Nephron progenitor cell (in vitro differentiated cells): ENCODE measurements around the gene DDX1.

Experiments used
- DNase-seq: peaks from one replicate; pipeline ENCODE4 v3.0.0; 2021
- H3K27ac Mint-ChIP-seq: 2 replicates; pipeline ENCODE4 v1.8.0; 2021; ENCODE audit warnings: mild to moderate bottlenecking, moderate library complexity, mixed read lengths
- H3K27me3 Mint-ChIP-seq: 2 replicates; pipeline ENCODE4 v1.8.0; 2021; ENCODE audit warnings: mild to moderate bottlenecking, low read depth, mixed read lengths; ENCODE audit not compliant: poor library complexity
- H3K36me3 Mint-ChIP-seq: 2 replicates; pipeline ENCODE4 v1.8.0; 2021; ENCODE audit warnings: low read depth, mixed read lengths
- H3K4me1 Mint-ChIP-seq: 2 replicates; pipeline ENCODE4 v1.8.0; 2021; ENCODE audit warnings: mixed read lengths
- H3K4me3 Mint-ChIP-seq: 2 replicates; pipeline ENCODE4 v1.8.0; 2021; ENCODE audit warnings: mild to moderate bottlenecking, moderate library complexity, mixed read lengths
- H3K9me3 Mint-ChIP-seq: 2 replicates; pipeline ENCODE4 v1.8.0; 2021; ENCODE audit warnings: mild to moderate bottlenecking, moderate library complexity, mixed read lengths
- TF ChIP-seq, protein P1 (sequence below): fragments of 200-600 bp; sonication (generic); IDR thresholded peaks from 2 replicates; pipeline ENCODE4 v1.5.0; 2021; ENCODE audit warnings: antibody characterized with exemption

Gene DDX1

DNA sequence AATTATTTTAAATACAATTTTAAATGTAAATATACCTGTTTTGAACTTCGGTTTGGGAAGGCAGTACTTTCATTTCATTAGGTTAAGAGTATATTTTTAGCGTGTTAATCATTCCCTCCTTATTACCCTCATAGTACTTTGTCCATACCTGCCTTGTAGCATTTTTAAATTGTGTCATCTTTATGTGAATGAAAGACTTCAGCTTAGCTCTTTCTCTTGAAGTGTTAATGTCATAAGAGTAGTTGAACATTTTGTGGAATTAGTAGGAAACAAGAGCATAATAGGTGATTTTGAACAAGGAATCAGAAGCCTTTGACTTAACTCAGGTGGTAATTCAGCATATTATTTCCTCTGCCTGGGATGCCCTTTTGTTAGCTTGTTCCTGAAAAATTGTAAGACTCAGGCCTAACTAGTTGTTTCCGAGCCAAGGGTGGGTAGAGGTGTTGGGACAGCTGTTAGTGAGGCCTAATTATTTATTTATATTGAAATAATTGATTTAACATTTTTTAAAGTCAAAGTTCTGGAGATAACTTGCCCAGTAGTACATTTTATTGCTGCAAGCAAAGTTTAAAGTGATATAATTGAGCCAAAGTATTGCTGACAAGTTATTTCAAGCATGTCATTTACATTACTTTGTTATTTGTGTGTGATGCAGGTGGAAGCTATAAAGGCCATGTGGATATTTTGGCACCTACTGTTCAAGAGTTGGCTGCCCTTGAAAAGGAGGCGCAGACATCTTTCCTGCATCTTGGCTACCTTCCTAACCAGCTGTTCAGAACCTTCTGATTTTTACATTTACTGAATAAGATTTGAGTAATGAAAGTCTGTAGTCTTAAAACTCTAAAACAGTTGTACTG, 38.7 kb downstream of the DDX1 start:
- Mint-ChIP-seq H3K36me3 (peaks cover 98% of the 10 kb centered on the region), H3K4me1 (peaks cover 10% of the 10 kb centered on the region), H3K4me3 (no peak overlapping the region), H3K9me3 (no peaks in the 10 kb centered on the region), H3K27me3 (no peaks in the 10 kb centered on the region), H3K27ac (no peak overlapping the region)
- TF ChIP-seq, protein P1, sequence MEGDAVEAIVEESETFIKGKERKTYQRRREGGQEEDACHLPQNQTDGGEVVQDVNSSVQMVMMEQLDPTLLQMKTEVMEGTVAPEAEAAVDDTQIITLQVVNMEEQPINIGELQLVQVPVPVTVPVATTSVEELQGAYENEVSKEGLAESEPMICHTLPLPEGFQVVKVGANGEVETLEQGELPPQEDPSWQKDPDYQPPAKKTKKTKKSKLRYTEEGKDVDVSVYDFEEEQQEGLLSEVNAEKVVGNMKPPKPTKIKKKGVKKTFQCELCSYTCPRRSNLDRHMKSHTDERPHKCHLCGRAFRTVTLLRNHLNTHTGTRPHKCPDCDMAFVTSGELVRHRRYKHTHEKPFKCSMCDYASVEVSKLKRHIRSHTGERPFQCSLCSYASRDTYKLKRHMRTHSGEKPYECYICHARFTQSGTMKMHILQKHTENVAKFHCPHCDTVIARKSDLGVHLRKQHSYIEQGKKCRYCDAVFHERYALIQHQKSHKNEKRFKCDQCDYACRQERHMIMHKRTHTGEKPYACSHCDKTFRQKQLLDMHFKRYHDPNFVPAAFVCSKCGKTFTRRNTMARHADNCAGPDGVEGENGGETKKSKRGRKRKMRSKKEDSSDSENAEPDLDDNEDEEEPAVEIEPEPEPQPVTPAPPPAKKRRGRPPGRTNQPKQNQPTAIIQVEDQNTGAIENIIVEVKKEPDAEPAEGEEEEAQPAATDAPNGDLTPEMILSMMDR, result no peak
- no peak for DNase-seq

DNA sequence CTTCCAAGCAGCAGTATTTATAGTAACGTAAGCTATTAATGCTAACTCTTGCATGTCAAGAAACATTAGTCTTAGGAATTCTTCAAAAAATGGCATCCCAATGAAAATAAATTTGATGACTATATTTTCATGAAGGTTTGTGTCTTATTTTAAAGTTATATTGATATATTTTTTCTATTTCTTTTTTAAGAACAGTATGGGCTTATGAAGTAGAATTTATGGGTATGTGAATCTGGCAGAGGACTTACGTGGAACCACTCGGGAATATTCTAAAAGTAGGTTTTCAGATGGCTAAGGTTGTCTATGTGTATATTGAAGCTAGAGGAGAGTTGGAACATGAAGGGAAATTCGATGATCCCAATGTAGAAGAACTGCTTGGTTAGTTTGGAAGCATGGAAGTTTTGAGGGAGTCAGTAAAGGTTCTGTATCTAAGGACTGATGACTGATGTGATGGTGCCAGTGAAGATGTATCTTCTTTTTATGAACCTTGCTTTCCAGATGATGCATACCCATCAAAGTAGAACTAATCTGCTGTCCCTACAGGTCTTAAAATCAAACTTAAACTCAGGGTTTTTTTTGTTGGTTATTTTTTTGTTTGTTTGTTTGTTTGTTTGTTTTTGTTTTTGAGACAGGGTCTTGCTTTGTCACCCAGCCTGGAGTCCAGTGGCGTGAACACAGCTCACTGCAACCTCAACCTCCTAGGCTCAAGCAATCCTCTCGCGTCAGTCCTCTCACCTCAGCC, 39.5 kb downstream of the DDX1 start:
- H3K9me3 Mint-ChIP-seq, result no peaks in the 10 kb centered on the region
- no peaks in the 10 kb centered on the region for H3K27me3 Mint-ChIP-seq
- peaks cover 11% of the 10 kb centered on the region for H3K4me1 Mint-ChIP-seq
- no peak overlapping the region for H3K27ac Mint-ChIP-seq
- TF ChIP-seq, protein P1, result no peak
- DNase-seq, result no peak
- H3K36me3 Mint-ChIP-seq, result peaks cover 91% of the 10 kb centered on the region
- no peak overlapping the region for H3K4me3 Mint-ChIP-seq

DNA sequence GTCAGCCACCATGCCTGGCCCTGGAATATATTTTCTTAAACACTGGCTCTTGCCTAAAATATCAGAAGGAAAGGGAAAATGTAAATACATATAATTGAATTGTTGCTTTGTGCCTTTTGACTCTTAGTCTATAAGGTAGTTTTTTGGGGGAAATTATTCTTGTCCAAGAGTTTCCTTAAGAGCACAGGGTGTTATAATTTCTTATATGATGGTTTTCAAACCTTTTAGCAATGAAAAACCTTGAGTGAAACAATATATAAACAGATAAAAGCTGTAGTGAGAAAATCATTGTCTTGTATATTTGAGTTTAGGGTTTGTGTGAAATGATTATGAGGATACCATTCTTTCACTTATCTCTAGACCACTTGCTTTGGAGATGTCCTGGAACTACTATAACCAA, 40.2 kb downstream of the DDX1 start:
- Mint-ChIP-seq H3K4me3 (no peak overlapping the region), H3K36me3 (peaks cover 84% of the 10 kb centered on the region), H3K27ac (no peak overlapping the region), H3K9me3 (no peaks in the 10 kb centered on the region), H3K4me1 (peaks cover 17% of the 10 kb centered on the region), H3K27me3 (no peaks in the 10 kb centered on the region)
- TF ChIP-seq, protein P1, result no peak
- no peak for DNase-seq

DNA sequence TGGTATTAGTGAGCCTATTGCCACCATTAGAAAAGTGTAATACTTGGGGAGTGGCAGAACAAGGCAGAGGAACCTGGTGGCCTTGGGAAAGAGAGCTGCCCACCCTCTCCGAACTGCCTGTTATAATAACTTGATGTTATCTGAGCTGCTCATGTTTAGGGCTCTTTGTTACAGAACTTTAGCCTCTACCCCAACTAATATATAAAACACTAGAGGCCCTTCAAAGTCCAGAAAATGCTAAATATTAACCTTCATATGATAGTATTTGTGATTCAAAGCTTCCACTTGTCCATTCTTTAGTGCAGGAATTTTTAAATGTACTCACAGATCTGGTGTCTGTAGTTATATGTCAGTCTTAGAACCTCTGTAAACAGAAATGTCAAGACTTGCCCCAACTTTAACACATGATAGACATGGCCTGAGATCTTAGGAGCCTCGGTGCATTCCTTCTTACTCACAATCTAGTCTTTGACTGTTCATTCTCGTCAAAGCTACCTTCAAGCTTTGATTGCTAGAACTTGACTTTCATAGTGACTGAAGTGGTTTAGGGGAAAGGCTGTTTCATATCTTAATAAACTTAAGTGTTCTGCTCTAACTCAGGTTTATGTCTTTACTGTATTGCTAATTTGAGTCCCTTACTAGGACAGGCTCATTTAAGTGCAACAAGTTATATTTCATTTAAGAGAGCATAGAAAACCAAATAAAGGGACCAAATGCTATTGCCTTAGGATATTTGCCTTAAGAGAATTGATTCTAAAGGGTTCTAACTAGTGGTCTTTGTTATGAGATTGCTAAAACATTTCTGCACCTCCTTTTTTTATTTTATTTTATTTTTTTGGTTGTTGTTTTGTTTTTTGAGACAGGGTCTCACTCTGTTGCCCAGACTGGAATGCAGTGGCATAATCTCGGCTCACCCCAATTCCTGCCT, 41.6 kb downstream of the DDX1 start:
- Mint-ChIP-seq H3K4me3 (no peak overlapping the region), H3K27me3 (no peaks in the 10 kb centered on the region), H3K4me1 (peaks cover 29% of the 10 kb centered on the region), H3K36me3 (peaks cover 71% of the 10 kb centered on the region), H3K27ac (no peak overlapping the region), H3K9me3 (no peaks in the 10 kb centered on the region)
- no peak for DNase-seq
- TF ChIP-seq, protein P1, result no peak

- peaks cover 36% of the 10 kb centered on the region for H3K4me1 Mint-ChIP-seq
- peaks cover 3% of the 10 kb centered on the region for H3K9me3 Mint-ChIP-seq
- no peak overlapping the region for H3K27ac Mint-ChIP-seq
- TF ChIP-seq, protein P1, result no peak
- H3K4me3 Mint-ChIP-seq, result no peak overlapping the region
- no peaks in the 10 kb centered on the region for H3K27me3 Mint-ChIP-seq
- peaks cover 71% of the 10 kb centered on the region for H3K36me3 Mint-ChIP-seq
- no peak for DNase-seq
Measured at GRCh38 chr2:15633971-15634346, 42.3 kb downstream of the DDX1 start.
